HT1080 (cell line): ENCODE results near the gene MYO5B. TPM values are rescaled to one million over a fixed set of nuclear protein-coding genes. Genes with fewer than 3 reads are reported as not detected.

ENCODE experiments used
- DNase-seq: peaks from one replicate; pipeline ENCODE4 v3.0.0-alpha.2; 2015; ENCODE audit warnings: low read depth
- total RNA-seq: library from RNA; depleted of rRNA; stranded (reverse); fragments of >200 nt; shearing (Covaris generic); gene quantifications from 2 replicates; pipeline ENCODE4 v1.2.3, GENCODE V29; 2014

The MYO5B gene
- total RNA-seq, 1 experiment from 2014 or later = 16.2 TPM

DNA sequence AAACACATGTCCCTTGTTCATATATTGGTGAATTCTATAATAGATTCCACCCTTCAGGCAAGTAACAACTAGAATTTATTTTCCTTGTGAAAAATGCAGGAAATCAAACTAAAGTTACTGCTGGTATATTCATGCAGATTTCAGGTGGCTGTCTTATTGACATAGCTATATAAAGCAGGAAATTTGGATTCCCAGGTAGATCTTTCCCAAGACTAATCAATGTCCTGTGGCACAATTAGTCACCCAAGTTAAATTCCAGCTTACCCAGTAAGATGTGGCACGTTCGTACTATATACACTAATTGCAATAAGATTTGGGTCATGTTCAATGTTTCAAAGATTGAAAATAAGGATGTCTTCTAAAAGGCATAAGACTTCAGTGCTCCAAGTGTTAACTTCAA is 42.0 kb downstream of the MYO5B start:
- DNase-seq = no peak

DNA sequence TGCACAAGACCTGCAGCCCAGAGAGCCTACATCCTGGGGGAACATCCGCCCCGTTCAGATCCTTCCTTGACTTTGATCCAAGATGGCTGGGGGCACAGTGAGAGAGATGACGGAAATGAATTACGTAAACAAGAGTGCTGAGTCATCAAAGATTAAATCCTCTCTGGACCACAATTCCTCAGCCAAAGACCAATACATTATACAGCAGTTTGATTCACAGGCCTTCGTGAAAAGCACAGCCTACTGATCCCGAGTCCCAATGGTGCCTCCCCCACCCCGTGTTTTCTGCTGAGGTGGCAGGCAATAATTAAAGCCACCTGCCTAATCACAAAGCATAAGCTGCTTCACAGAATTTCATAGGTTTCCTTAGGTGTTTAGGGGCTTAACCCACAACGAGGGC is 43.0 kb downstream of the MYO5B start:
- DNase-seq = peak; percentile 93

- no peak for DNase-seq
Measured at GRCh38 chr18:50144540-50144939, 50.4 kb downstream of the MYO5B start.

DNA sequence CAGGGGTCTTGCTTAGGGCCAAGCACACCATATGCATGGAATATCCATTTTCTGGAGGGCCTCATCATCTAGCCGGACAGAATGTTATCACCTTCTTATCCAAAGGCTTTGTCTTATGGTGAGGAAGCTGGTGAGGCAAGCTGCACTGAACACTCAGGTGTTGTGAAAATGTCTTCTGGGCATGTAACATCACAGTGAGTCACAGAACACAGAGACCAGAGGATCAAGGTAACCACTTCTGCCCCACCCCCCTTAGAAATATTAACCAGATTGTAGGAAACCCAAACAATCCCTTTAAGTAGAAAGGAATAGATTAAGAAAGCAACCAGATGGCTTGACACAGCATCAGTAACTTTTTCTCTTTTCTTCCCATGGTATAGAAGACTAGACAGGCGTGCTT is 51.1 kb downstream of the MYO5B start:
- no peak for DNase-seq

- DNase-seq = no peak
Measured at GRCh38 chr18:50143294-50143693, 51.7 kb downstream of the MYO5B start.

DNA sequence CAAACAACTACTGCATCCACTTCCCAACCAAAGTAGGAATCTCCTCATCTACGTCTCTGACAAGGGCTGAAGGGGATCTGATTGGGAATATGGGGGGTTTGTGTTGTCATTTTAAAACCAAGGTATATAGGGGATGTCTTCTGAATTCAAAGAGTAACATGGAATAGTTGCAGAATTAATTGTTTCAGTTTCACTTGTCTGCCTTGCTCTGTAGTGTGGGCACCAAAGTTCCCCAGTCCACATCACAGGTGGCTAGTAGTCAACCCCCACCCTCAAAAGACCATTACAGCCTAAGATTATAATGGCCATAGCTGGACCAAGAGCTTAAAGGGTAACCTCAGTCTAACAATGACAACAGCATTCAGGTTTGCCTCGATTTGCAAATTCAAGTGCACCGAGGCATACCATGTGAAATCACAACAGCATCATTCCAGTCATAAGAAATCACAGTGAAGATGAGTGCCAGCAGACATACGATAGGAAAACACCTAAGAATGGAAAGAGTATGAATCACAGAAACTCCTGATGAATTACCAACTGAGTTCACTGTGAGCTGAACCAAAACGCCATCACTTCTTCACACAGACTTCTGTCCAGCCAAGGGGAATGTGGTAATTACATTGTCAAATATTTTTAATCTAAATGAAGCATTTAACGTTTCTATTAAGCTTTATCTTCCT is 52.4 kb downstream of the MYO5B start:
- DNase-seq = no peak

DNA sequence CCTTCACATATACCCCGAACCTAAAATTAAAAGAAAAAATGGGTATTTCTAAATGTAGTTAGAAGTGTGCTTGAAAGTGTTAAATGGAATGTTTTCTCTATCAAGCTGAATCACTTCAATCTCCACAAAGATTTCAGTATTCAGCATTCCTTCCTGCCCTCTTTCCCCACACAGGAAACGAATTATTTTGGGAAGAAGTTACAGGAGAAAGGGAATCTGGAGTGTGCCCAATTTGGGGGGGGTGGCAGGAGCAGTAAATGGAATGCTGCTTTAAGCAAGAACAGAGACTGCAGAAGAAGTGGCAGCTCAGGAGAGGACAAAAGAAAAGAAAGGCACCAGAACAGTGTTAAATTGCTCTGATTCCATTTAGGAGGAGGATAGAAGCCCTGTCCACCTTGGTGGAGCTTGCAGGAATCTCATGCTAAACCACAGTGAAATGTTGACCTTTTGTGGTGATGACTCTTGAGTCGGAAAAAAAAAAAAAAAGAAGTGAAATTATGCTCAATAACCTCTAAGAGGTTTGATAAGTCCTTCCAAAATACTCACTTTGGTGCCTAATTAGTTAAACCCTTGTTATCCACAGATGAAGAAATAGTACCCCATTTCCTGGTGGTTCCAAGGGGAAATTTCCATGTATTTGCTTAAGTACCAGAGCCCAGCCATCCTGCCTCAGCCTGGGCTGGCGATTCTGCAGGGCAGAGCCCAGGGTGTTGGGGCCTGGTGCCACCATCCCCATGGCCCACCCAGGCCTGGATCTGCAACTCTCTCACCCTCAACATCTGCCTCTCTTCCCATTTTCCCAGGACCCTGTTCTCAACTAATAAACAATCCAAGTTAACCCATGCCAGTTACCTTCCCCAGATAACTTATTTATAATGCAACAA is 56.5 kb downstream of the MYO5B start:
- peak; percentile 81 for DNase-seq

- DNase-seq = no peak
Measured at GRCh38 chr18:50135903-50136302, 59.0 kb downstream of the MYO5B start.

DNA sequence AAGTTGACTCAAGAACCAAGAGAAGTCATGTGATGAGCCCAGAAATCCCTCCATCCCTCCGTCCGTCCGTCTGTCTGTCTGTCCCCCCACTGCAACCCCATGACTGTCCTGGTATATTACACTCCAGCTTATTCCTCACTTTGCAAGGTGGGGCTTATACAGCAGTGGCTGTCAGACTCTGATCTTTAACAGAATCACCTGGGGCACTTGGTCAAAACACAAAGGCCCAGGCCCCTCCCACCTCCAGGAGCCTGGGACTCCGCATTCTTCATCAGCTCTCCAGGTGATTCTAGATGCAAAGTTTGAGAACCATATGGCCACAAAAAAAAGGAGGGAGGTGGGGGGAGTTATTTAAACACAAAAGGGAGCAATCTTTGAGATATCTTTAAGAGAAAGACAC is 61.4 kb downstream of the MYO5B start:
- no peak for DNase-seq

DNA sequence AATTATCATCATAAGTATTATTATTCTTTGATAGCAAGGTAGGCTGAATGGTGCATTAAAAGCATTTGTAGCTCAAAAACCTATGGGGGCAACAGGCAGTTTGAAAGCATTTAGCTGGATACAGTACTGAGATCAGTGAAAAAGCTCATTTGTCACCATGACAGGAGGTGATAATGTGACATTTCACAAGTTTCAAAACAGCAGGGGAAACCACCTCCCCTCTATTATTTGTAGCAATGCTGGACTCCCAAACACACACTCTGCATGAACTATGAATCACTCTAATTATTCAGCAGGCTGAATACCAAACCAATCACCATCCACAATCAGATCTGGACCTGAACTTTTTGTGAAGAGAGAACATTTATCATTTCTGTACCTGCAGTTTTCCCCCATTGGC is 63.4 kb downstream of the MYO5B start:
- no peak for DNase-seq

GRCh38 chr18:50128506-50129271 is 66.3 kb downstream of the MYO5B start:
- no peak for DNase-seq

GRCh38 chr18:50127516-50128210 is 67.3 kb downstream of the MYO5B start:
- DNase-seq = no peak

DNA sequence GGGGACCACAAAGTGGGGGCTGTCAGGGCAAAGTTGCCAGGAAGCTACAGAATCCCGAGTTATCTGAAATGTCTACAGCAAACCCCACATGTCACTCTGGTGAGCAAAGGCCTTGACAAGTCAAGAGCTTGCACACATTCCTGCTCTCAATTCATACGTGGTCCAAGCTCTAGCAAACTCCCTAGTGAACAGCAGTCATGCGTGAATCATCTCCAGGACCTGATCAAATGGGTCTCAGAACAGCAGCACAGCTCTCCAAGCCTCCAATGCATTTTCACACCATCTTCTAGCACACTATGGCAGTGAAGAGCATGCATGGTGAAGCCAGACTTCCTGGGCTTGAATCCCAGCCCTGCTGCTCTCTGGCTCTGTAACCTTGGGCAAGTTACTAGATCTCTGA is 68.5 kb downstream of the MYO5B start:
- DNase-seq = no peak

- DNase-seq = no peak
Measured at GRCh38 chr18:50125456-50125855, 69.5 kb downstream of the MYO5B start.

GRCh38 chr18:50119296-50119695 is 75.7 kb downstream of the MYO5B start:
- DNase-seq = no peak

DNA sequence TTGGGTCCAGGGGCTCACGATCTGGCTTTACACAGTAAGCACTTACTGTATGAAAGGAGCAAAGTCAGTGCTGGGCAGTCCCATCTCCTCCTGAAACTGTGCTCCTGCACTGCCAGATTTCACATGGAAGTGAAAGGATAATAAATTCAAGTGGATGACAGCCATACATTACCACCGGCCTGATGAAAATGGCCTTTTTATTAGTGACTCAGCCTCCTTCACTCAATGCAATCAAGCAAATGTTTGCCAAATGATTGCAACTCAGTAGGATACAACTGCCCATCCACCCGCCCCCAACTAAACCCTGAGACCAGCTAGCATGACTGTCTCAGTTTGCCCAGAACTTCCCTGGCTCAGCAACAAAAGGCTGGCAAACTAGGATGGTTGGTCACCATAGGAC is 77.1 kb downstream of the MYO5B start:
- no peak for DNase-seq

GRCh38 chr18:50115095-50115494 is 79.9 kb downstream of the MYO5B start:
- no peak for DNase-seq

- DNase-seq = no peak
Measured at GRCh38 chr18:50114448-50114847, 80.5 kb downstream of the MYO5B start.

- no peak for DNase-seq
Measured at GRCh38 chr18:50113726-50114125, 81.2 kb downstream of the MYO5B start.

- DNase-seq = no peak
Measured at GRCh38 chr18:50111398-50111797, 83.5 kb downstream of the MYO5B start.

GRCh38 chr18:50107468-50107977 is 87.4 kb downstream of the MYO5B start:
- no peak for DNase-seq
